Sigmoid colon (tissue), 4 donors: ENCODE measurements around the gene MAGI2.

Source experiments
- CTCF ChIP-seq, 4 experiments: fragments of 450-650 bp in 3 of 4; fragments of 200-600 bp in 1 of 4; IDR thresholded peaks; one replicate each; pipeline ENCODE4 v1.5.1; 2016 to 2019; ENCODE audit warnings: antibody characterized with exemption in 4 of 4, mild to moderate bottlenecking in 3 of 4, moderate library complexity in 2 of 4
- POLR2AphosphoS5 ChIP-seq, 4 donors: sonication (generic); formaldehyde crosslinking; IDR thresholded peaks; one replicate each; pipeline ENCODE4 v1.6.1; 2017; ENCODE audit warnings: antibody characterized with exemption in 4 of 4

GRCh38 chr7:78038465-78039080, 1414.9 kb downstream of the MAGI2 start:
- TF ChIP-seq CTCF (IDR thresholded peaks at IDR 0.05): no peak
- TF ChIP-seq POLR2AphosphoS5 (IDR thresholded peaks at IDR 0.05): no peak
